Measurements from ENCODE around the gene TRIM31.
"Not testable (repeated sequence)": the region's sequence is repeated elsewhere in the genome, so short reads cannot be mapped to it uniquely, and the experiment has no call there.

The TRIM31 gene

GRCh38 chr6:30149234-30149633, 36.3 kb upstream of the TRIM31 start:
- DNase-seq = no peak

GRCh38 chr6:30147096-30147495, 34.2 kb upstream of the TRIM31 start:
- no peak for DNase-seq

DNA sequence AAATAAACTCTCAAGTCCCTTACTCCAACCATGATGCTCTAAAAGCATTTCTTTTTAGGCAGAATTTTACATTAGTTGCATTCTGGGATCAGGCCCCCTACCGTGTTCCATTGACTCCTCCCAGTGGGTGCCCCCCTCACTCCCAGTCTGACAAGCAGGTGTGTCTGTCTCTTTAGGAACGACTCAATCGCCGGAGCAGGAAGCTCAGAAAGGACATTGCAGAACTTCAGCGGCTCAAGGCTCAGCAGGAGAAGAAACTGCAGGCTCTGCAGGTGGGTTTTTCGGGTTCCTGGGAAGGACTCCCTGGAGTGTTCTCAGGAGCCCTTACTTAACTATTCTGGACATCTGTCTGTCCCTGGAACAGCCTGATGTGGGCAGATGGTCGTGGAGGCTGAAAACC, 32.9 kb upstream of the TRIM31 start:
- DNase-seq = no peak

GRCh38 chr6:30144811-30145210, 31.9 kb upstream of the TRIM31 start:
- DNase-seq = no peak

DNA sequence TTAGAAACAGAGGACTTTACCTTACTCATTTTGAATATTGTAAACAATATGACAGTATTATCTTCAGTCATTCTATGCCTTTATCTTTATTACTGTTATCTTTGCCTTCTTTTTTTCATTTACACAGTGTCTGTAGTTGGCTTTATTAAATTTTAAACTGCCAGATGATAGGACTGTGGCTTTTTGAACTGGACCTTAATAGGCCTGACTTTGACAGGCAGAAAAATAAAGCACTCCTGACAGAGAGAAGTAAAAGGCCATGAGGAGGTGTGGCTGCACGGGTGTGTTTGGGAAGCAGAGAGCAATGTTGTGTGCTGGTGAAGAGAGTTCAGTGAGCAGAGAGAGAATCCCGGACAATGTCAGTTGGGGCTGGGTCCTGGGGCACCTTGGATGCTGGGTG, 30.9 kb upstream of the TRIM31 start:
- no peak for DNase-seq

- DNase-seq = no peak
These were observed 29.8 kb upstream of the TRIM31 start for GRCh38 chr6:30142665-30143064.

DNA sequence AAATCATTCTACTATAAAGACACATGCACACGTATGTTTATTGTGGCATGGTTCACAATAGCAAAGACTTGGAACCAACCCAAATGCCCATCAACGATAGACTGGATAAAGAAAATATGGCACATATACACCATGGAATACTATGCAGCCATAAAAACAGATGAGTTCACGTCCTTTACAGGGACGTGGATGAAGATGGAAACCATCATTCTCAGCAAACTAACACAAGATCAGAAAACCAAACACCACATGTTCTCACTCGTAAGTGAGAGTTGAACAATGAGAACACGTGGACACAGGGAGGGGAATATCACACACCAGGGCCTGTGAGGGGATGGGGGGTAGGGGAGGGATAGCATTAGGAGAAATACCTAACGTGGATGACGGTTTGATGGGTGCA, 27.4 kb upstream of the TRIM31 start:
- not testable (repeated sequence) for DNase-seq

DNA sequence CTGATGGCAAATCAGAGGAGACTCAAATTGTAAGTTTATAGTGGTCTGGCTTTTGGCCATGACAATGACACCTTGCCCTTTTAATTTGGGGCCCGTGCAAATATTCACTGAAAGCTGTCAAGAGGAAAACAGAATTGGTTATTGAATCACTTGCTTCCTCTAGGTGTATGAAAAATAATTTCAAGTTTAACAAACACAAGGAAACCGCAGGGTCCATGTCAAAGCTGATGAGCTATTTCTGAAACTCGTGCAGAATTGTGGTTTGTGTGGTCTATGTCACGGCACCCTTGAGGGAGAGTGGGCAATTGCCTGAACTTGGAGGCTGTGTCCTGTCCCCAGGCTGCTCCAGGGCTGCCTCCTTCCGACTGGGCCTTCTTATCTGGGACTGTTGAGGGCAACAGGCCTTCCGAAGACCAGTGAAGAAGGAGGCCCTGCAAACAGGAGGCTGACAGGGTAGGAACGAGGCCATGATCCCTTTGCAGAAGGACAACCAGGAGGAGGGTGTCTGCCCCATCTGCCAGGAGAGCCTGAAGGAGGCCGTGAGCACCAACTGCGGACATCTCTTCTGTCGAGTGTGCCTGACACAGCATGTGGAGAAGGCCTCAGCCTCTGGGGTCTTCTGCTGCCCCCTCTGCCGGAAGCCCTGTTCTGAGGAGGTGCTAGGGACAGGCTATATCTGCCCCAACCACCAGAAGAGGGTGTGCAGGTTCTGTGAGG, 23.8 kb upstream of the TRIM31 start:
- DNase-seq = no peak

GRCh38 chr6:30135757-30136156, 22.9 kb upstream of the TRIM31 start, which contains the start of gene TRIM40:
TRIM40 (plus strand) TSS chr6:30136140; CDS start chr6:30137037, 897 bp downstream.
- DNase-seq = no peak

- DNase-seq = no peak
These were observed 22.3 kb upstream of the TRIM31 start for GRCh38 chr6:30135147-30135546.

DNA sequence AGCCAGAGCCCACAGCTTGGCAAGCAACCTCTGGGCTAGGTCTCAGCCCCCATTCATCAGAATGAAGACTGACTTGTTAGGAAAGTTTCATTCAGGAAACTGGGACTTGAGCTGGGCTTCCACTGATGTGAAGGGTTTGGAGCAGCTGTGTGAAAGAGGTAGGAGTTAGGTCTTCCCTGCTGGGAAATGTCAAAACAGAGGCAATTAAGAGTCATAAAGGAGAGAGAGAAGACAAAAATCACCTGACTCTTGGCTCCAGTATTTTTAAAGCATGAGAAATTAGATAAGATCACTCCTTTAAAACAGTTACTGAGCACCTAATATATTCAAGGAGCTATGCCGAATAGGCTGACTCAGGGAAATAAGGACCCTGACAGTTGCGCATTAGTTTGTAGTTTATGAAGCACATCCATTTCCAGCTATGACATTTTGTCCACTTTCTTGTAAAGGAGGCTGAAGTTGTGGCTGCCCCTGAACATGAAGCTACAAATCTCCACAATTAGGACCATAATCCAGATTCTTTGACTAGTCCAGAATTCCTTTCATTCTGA, 19.1 kb upstream of the TRIM31 start:
- no peak for DNase-seq

- peak; percentile 30 for DNase-seq
These were observed 18.3 kb upstream of the TRIM31 start for GRCh38 chr6:30130887-30131862.

GRCh38 chr6:30130179-30130679, 17.3 kb upstream of the TRIM31 start:
- no peak for DNase-seq

DNA sequence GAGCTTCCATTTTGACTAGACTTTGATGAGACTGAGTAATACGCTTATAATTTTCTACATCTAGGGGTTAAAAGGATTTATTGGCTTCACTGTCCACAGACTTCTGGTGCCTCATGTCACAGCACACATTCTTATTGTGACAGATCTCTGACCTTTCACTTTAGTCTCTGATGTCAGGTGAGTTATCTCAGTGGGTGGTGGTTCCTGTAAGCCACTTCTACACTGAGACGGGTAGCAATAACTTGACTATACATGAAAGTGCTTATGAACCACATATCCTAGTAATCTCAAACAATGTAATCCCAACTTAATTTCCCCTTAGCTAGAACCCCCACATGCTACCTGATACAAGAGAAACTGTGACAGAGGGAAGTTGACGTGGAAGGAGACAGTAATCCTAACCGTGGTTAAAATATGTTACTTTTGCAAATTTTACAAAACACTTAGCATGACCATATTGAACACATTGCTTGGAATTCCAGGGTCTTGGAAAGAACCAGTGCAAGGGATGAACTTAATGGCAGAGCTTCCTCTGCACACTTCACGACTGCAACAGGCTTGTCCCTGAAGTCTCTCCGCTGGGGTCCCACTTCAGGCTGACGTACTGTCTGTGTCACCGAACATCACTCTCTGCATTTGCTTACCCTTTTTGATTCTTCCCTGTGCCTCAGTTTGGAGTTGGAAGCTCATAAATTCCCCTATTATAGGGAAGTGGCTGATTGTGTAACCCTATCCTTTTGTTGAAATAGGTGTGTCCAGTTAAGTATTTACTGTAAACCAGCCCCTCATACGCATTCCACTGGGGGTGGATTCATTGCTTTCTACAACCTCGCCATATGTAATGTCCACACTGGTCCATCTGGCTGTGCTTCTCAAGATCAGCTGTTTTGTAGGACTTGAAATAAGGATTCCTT, 16.6 kb upstream of the TRIM31 start:
- no peak for DNase-seq

DNA sequence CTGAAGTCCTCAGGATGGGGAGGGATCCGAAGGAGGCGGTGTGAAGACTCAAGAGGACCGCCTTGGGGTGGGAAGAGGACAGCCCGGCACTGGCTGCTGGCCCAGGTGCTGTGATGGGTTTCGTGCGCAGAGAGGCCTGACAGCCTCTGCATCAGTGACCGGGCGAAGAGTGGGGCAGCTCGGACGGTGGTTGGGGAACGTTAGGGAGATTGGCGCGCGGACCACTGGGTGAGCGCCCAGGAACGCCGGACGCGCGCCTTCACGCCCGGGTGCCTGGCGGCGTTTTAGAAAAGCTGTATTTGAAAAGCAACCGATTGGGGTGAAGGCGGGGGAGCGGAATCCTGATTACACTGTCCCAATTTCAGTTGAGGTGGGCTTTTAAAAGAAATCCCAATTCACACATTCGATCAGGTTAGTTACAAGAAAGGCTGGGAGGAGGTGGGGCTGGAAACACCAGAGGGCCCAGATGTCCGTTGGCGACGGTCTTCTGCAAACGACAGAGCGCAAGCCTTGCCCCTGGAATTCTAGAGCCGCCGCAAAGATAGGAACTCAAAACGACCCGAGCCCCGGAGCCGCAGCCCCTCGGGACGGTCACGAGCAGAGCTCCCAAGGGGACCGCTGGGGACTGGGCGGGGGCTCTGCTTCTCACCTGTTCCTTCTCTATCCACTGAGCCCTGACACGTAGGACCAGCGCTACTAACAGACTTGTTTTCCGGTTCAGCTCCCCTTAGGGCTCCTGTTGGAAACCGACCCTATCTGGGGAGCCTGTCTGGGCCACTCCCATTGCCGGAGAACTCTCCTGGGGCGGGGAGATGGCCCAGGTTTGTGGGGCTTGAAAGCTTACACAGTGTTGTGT, 14.6 kb upstream of the TRIM31 start:
- DNase-seq = no peak

DNA sequence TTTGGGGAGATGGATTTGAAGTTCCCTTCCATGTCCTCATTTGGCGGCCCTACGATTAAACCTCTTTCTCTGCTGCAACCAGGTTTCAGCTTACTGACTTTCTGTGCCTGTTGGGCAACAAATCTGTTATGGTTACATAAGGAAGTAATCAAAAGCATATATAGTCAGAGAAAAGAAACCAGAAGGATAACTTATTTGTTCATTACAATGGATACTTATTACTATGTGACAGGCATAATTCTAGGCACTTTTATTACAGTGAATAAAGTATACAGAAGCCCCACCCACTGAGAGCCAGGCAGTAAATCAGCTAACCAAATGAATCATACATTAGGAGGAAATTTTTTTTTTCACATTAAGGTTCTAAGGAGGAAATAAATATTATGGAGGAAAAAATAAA, 9.6 kb upstream of the TRIM31 start:
- no peak for DNase-seq

- DNase-seq = no peak
These were observed 8.8 kb upstream of the TRIM31 start for GRCh38 chr6:30121446-30122366.

DNA sequence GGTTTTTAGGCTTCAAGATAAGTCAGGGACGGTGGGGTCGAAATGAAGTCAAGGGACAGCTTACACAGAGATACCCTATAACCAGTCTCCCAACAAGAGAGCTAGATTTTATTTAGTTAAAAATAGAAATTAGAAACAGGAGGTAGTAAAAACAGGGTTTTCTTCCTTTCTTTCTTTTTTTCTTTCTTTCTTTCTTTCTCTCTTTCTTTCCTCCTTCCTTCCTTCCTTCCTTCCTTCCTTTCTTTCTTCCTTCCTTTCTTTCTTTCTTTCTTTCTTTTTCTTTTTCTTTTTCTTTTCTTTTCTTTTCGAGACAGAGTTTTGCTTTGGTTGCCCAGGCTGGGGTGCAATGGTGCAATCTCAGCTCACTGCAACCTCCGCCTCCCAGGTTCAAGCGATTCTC, 5.8 kb upstream of the TRIM31 start:
- not testable (repeated sequence) for DNase-seq

- no peak for DNase-seq
These were observed 3.8 kb upstream of the TRIM31 start for GRCh38 chr6:30116724-30117123.

GRCh38 chr6:30113841-30114240, 951 bp upstream of the TRIM31 start:
- DNase-seq = no peak

Measured in T1000 (cell line).